Muscle layer of duodenum (tissue), 2 donors: ENCODE data around the gene UPK3B.
"Not testable (repeated sequence)": the region's sequence is repeated elsewhere in the genome, so short reads cannot be mapped to it uniquely, and the experiment has no call there.

ENCODE experiments used
- H3K27ac ChIP-seq: one replicate; pipeline ENCODE4 v1.7.0; 2013; ENCODE audit warnings: mild to moderate bottlenecking, low read length
- H3K27me3 ChIP-seq: one replicate; pipeline ENCODE4 v1.7.0; 2013; ENCODE audit warnings: low read depth, mild to moderate bottlenecking, control low read depth, low read length
- H3K36me3 ChIP-seq, 2 donors: one replicate each; pipeline ENCODE4 v1.7.0; 2013; ENCODE audit warnings: low read length in 2 of 2, control low read depth in 1 of 2, mild to moderate bottlenecking in 1 of 2; ENCODE audit not compliant: insufficient read depth in 2 of 2, control insufficient read depth in 1 of 2
- H3K4me1 ChIP-seq, 2 donors: one replicate each; pipeline ENCODE4 v1.7.0; 2013; ENCODE audit warnings: low read length in 2 of 2, mild to moderate bottlenecking in 2 of 2, control low read depth in 1 of 2, moderate library complexity in 1 of 2; ENCODE audit not compliant: insufficient read depth in 2 of 2, control insufficient read depth in 1 of 2
- H3K4me3 ChIP-seq, 2 donors: one replicate each; pipeline ENCODE4 v1.7.0; 2013; ENCODE audit warnings: low read length in 2 of 2, low read depth in 1 of 2, mild to moderate bottlenecking in 1 of 2
- H3K9me3 ChIP-seq, 2 donors: one replicate each; pipeline ENCODE4 v1.7.0; 2013; ENCODE audit warnings: low read length in 2 of 2, control low read depth in 1 of 2, mild to moderate bottlenecking in 1 of 2; ENCODE audit not compliant: control insufficient read depth in 1 of 2
- donor health status: healthy.

Gene UPK3B

DNA sequence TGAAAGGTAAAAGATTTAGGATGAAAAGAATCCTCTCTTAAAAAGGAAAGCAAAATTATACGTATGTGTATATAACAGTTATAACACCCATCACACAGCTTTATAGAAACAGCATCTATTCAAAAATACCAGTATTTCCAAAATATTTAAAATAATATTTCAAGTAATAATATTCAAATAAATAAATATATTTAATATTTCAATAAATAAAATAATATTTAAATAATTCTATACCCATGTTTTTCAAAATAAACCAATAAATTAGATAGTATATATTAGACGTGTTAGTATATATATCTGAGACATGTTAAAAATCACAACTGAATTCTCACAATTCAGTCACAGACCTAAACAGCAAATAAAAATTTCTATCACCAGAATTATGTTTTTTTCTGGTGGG is 21.3 kb downstream of the UPK3B start:
- H3K4me3 ChIP-seq, H3K27ac ChIP-seq, H3K4me1 ChIP-seq, H3K9me3 ChIP-seq, H3K27me3 ChIP-seq, H3K36me3 ChIP-seq: not testable (repeated sequence)

DNA sequence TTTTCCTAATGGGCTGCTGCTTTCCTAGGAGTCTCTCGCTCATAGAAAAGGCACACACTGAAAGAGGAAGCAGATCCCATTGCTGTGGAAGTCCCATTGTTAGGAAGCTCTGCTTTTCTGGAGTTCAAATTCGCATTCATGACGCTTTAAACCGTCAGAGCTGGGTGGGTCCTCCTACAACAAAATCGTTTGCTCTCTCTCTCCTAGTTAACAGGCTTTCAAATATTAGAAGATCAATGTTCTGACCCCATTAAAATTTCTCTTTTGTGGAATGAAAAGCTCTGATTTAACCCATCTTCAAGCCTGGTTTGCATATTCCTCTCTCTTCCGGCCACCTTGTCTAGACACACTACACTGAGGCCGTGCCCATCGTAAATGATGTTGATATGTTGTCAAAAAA is 32.8 kb downstream of the UPK3B start, which contains the start of gene SPDYE16:
SPDYE16 (minus strand) TSS at position 101 of the 400 bp plus-strand sequence. CDS start 1,838 bp downstream, outside the sequence.
- not testable (repeated sequence) for H3K4me1 ChIP-seq, H3K9me3 ChIP-seq, H3K27ac ChIP-seq, H3K4me3 ChIP-seq, H3K27me3 ChIP-seq, H3K36me3 ChIP-seq

GRCh38 chr7:76549025-76549854 is 38.9 kb downstream of the UPK3B start:
- not testable (repeated sequence) for H3K27ac ChIP-seq, H3K4me1 ChIP-seq, H3K27me3 ChIP-seq, H3K9me3 ChIP-seq, H3K36me3 ChIP-seq
- peak overlapping the region; percentile 34 to 74 for H3K4me3 ChIP-seq

DNA sequence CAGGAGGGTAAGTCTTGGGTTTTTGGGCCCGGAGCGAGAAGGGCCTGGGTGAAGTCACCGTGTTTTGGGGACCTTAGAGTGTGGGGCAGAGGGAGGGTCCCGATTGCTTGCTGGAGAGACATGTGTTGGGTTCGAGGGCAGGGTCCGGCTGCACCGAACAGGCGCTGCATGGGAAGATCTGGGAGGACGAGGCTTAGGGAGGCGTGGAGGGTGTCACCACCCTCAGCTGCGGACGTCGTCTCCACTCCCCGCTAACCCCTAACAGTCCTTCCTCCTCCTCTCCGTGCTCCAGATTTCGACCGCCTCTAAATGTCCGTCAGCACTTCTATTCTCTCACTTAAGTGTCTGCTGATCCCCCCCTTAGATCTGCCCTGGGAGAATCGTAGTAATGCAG is 39.5 kb downstream of the UPK3B start:
- H3K27ac ChIP-seq, H3K27me3 ChIP-seq, H3K9me3 ChIP-seq, H3K4me1 ChIP-seq, H3K36me3 ChIP-seq: not testable (repeated sequence)
- peak overlapping the region; percentile 34 to 74 for H3K4me3 ChIP-seq

DNA sequence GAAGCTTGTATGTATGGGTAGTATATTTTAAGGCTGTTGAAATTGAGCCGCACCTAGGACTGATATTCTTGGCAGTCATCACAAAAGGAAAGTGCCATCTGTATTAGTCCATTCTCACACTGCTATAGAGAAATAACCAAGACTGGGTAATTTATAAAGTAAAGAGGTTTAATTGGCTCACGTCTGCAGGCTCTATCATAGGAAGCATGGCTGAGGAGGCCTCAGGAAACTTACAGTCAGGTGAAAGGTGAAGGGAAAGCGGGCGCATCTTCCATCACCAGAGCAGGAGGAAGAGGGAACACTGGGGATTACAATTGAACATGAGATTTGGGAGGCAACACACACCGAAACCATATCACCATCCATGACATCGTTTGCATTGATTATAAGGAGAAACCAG is 41.6 kb downstream of the UPK3B start:
- H3K27ac ChIP-seq, H3K4me1 ChIP-seq, H3K36me3 ChIP-seq, H3K4me3 ChIP-seq, H3K9me3 ChIP-seq, H3K27me3 ChIP-seq: not testable (repeated sequence)

GRCh38 chr7:76559685-76560084 is 49.3 kb downstream of the UPK3B start:
- H3K27me3 ChIP-seq, H3K9me3 ChIP-seq, H3K36me3 ChIP-seq, H3K4me1 ChIP-seq, H3K27ac ChIP-seq, H3K4me3 ChIP-seq: not testable (repeated sequence)

DNA sequence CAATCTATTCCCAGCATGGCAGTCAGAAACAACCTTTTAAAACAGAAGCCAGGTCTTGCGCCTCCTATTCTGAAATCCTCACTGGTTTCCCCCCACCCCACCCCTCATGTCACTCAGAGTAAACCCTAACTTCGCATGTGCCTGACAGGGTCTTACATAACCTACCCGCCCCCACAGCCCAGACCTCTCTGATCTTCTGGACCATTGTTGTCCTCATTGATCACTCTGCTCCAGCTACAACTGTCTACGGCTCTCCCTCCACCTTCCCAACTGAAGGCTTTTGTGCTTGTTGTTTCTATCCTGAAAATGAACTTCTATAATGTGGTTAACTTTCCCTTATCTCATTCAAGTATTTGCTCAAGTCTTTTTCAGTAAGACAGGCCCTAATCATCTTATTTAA is 49.8 kb downstream of the UPK3B start:
- not testable (repeated sequence) for H3K27me3 ChIP-seq, H3K27ac ChIP-seq, H3K4me1 ChIP-seq, H3K9me3 ChIP-seq, H3K4me3 ChIP-seq, H3K36me3 ChIP-seq

DNA sequence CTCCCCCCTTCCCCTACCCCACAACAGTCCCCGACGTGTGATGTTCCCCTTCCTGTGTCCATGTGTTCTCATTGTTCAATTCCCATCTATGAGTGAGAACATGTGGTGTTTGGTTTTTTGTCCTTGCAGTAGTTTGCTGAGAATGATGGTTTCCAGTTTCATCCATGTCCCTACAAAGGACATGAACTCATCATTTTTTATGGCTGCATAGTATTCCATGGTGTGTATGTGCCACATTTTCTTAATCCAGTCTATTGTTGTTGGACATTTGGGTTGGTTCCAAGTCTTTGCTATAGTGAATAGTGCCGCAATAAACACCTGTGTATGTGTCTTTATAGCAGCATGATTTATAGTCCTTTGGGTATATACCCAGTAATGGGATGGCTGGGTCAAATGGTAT is 51.0 kb downstream of the UPK3B start:
- not testable (repeated sequence) for H3K9me3 ChIP-seq, H3K4me1 ChIP-seq, H3K27me3 ChIP-seq, H3K4me3 ChIP-seq, H3K36me3 ChIP-seq, H3K27ac ChIP-seq

GRCh38 chr7:76565001-76565400 is 54.6 kb downstream of the UPK3B start:
- not testable (repeated sequence) for H3K27me3 ChIP-seq, H3K27ac ChIP-seq, H3K36me3 ChIP-seq, H3K4me3 ChIP-seq, H3K9me3 ChIP-seq, H3K4me1 ChIP-seq
